Tibial nerve (tissue), 4 donors: Measurements from ENCODE around the gene AURKA. TPM values are rescaled to one million over a fixed set of nuclear protein-coding genes. Genes with fewer than 3 reads are reported as not detected.

Experiments
- DNase-seq, 2 donors: peaks; one replicate each; pipeline ENCODE4 v3.0.0-alpha.2; 2019; ENCODE audit warnings: low spot score in 2 of 2
- H3K27ac ChIP-seq, 4 donors: fragments of 200-600 bp; sonication (generic) in 3 of 4; one replicate each; pipeline ENCODE4 v1.5.1; 2017 to 2019; ENCODE audit warnings: mild to moderate bottlenecking in 1 of 4
- H3K27me3 ChIP-seq, 2 donors: fragments of 200-600 bp; sonication (generic) in 1 of 2; one replicate each; pipeline versions ENCODE4 v1.5.1 to v1.6.0; 2017 to 2019
- H3K36me3 ChIP-seq, 3 donors: fragments of 200-600 bp; sonication (generic); one replicate each; pipeline ENCODE4 v1.5.1; 2018 to 2019
- H3K4me1 ChIP-seq, 4 donors: fragments of 200-600 bp; sonication (generic) in 3 of 4; one replicate each; pipeline ENCODE4 v1.5.1; 2017 to 2019
- H3K4me3 ChIP-seq, 4 donors: fragments of 200-600 bp; sonication (generic) in 3 of 4; one replicate each; pipeline ENCODE4 v1.5.1; 2017 to 2019; ENCODE audit warnings: mild to moderate bottlenecking in 1 of 4, moderate library complexity in 1 of 4
- H3K9me3 ChIP-seq, 4 donors: fragments of 200-600 bp; sonication (generic) in 3 of 4; one replicate each; pipeline ENCODE4 v1.5.1; 2017 to 2019
- EP300 ChIP-seq, 2 donors: sonication (generic); formaldehyde crosslinking; IDR thresholded peaks; one replicate each; pipeline ENCODE4 v1.6.1; 2017; ENCODE audit warnings: antibody characterized with exemption in 2 of 2, mild to moderate bottlenecking in 1 of 2
- POLR2A ChIP-seq, 2 donors: fragments of 450-650 bp; IDR thresholded peaks; one replicate each; pipeline ENCODE4 v1.6.1; 2017; ENCODE audit warnings: antibody characterized with exemption in 2 of 2, mild to moderate bottlenecking in 2 of 2, moderate library complexity in 2 of 2
- WGBS, 2 donors: methylation state at CpG; one replicate each; pipeline ENCODE4 v1.1.5; 2018; 5-methylcytosine and 5-hydroxymethylcytosine counted together
- total RNA-seq, 4 donors: library from RNA; depleted of rRNA; stranded (reverse); fragments of >200 nt; gene quantifications; one replicate each; pipeline ENCODE4 v1.1.0, GENCODE V29; 2016
- TF ChIP-seq, protein P1 (sequence below), 5 experiments: fragments of 200-600 bp in 3 of 5; fragments of 450-650 bp in 2 of 5; sonication (generic) in 3 of 5; IDR thresholded peaks; one replicate each; pipeline ENCODE4 v1.5.1; 2016 to 2019; ENCODE audit warnings: antibody characterized with exemption in 5 of 5, mild to moderate bottlenecking in 3 of 5, moderate library complexity in 2 of 5

AURKA gene
- total RNA-seq, 4 donors from 2014 or later = 0.42 to 4.3 (median 1.7) TPM

DNA sequence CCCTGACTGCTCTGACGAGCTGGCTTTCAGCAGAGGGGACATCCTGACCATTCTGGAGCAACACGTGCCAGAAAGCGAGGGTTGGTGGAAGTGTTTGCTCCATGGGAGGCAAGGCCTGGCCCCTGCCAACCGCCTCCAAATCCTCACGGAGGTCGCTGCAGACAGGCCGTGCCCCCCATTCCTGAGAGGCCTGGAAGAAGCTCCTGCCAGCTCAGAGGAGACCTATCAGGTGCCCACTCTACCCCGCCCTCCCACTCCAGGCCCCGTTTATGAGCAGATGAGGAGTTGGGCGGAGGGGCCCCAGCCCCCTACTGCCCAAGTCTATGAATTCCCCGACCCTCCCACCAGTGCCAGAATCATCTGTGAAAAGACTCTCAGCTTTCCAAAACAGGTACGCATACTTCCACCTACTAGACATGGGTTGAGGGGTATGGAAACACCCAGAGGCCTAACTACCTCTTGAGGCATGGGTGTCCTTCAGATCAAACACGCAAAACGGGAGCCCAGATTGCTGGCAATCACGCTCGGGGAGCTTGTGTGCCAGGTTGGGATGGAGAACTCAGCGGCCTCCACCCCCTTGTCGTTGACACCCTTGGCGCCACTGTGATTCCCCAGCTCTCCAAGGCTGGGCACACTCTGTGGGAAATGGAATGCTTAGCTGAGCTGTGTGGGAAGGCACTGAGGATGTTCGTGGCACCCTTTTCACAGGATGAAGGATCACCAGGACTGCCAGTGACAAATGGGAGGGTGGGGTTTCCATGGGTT, 45.4 kb upstream of the AURKA start:
- no peak for DNase-seq
- Histone ChIP-seq H3K27ac (no peak overlapping the region), H3K27me3 (no peaks in the 10 kb centered on the region), H3K4me1 (no peaks in the 10 kb centered on the region), H3K36me3 (no peaks in the 10 kb centered on the region), H3K9me3 (no peaks in the 10 kb centered on the region), H3K4me3 (no peak overlapping the region)
- TF ChIP-seq POLR2A (IDR thresholded peaks at IDR 0.05) = no peak
- TF ChIP-seq, protein P1, sequence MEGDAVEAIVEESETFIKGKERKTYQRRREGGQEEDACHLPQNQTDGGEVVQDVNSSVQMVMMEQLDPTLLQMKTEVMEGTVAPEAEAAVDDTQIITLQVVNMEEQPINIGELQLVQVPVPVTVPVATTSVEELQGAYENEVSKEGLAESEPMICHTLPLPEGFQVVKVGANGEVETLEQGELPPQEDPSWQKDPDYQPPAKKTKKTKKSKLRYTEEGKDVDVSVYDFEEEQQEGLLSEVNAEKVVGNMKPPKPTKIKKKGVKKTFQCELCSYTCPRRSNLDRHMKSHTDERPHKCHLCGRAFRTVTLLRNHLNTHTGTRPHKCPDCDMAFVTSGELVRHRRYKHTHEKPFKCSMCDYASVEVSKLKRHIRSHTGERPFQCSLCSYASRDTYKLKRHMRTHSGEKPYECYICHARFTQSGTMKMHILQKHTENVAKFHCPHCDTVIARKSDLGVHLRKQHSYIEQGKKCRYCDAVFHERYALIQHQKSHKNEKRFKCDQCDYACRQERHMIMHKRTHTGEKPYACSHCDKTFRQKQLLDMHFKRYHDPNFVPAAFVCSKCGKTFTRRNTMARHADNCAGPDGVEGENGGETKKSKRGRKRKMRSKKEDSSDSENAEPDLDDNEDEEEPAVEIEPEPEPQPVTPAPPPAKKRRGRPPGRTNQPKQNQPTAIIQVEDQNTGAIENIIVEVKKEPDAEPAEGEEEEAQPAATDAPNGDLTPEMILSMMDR (IDR thresholded peaks at IDR 0.05) = no peak
- no peak for TF ChIP-seq EP300 (IDR thresholded peaks at IDR 0.05)
- WGBS, 2 donors = 89 to 90% methylated on average over 20 of the region's 20 CpGs

DNA sequence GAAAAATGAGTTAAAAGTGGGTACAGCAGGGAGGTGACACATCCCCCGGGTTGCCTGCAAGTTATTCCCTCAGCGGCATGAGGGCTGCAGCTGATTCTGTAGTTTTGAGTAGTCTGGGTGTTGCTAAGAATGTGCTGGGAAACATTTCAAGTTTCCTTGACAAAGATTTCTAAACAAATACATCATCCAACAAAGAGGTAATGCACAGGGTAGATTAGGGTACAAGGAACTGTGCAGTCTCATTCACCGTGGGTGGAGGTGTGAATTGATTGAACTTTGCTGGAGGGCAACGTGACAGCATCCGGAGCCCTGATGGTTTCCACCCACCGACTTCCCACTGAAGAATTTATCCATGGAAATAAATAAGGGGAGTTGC, 41.9 kb upstream of the AURKA start:
- no peak overlapping the region for H3K4me3 ChIP-seq
- no peaks in the 10 kb centered on the region for H3K9me3 ChIP-seq
- DNase-seq = no peak
- TF ChIP-seq, protein P1 (IDR thresholded peaks at IDR 0.05) = no peak
- TF ChIP-seq EP300 (IDR thresholded peaks at IDR 0.05) = no peak
- no peak for TF ChIP-seq POLR2A (IDR thresholded peaks at IDR 0.05)
- no peaks in the 10 kb centered on the region for H3K27me3 ChIP-seq
- 31 to 32% methylated on average over 6 of the region's 6 CpGs for WGBS, 2 donors
- H3K4me1 ChIP-seq = no peaks in the 10 kb centered on the region
- no peak overlapping the region for H3K27ac ChIP-seq
- no peaks in the 10 kb centered on the region for H3K36me3 ChIP-seq

DNA sequence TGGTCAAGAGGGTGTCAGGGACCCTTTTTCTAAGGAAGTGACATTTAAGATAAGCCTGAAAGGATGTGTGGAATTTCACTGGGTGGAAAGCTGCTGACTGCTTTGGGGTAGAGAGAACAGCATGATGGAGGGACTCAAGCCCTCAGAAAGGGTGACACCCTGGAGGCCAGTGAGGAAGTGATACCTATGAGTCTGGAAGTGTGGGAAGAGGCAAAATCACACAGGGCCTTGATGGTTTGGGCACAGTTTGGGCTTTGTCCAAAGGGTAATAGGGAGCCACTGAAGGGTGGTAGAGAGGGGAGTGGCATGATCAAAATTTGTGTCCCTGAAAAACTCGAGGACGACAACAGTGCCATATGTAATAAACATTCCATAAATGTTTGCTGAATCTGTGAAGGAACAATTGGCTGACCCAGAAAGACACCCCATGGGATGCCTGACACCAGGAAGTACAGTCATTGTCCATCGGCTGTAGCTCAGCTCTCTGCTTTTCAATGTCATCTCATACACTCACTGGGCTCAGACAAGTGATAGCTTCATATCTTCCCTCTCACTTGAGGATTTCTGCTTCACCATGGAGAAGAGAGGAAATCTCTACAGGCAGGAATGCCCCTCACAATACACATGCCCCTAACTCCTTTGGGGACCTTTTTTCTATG, 41.3 kb upstream of the AURKA start:
- no peak for DNase-seq
- Histone ChIP-seq H3K4me1 (no peaks in the 10 kb centered on the region), H3K27ac (no peak overlapping the region), H3K36me3 (no peaks in the 10 kb centered on the region), H3K27me3 (no peaks in the 10 kb centered on the region), H3K9me3 (no peaks in the 10 kb centered on the region), H3K4me3 (no peak overlapping the region)
- TF ChIP-seq, protein P1 (IDR thresholded peaks at IDR 0.05) = no peak
- TF ChIP-seq POLR2A (IDR thresholded peaks at IDR 0.05) = no peak
- TF ChIP-seq EP300 (IDR thresholded peaks at IDR 0.05) = no peak
- WGBS, 2 donors = 29 to 38% methylated on average over 3 of the region's 3 CpGs

DNA sequence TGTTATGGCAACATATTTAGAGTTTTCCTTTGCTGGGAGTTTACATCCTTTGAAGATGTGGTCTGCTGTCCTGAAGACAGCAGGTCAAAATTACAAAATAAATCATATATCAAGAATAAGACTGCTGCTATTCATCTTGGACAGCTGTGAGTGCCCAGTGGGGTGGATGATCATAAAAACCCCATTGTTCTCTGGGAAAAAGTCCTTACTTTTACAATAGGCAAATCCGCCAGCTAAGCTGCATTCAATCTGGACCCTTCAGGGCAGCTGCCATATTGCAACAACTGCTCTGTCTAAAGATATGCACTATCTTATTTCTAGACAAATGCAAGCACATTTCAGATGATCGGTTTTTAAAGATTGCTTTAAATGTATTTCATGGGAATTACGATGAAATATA, 39.5 kb upstream of the AURKA start:
- H3K36me3 ChIP-seq = no peaks in the 10 kb centered on the region
- TF ChIP-seq EP300 (IDR thresholded peaks at IDR 0.05) = no peak
- TF ChIP-seq, protein P1 (IDR thresholded peaks at IDR 0.05) = no peak
- TF ChIP-seq POLR2A (IDR thresholded peaks at IDR 0.05) = no peak
- H3K9me3 ChIP-seq = no peaks in the 10 kb centered on the region
- H3K4me3 ChIP-seq = no peak overlapping the region
- no peak overlapping the region for H3K27ac ChIP-seq
- no peaks in the 10 kb centered on the region for H3K4me1 ChIP-seq
- DNase-seq = no peak
- WGBS, 2 donors = 52 to 55% methylated on average over 3 of the region's 3 CpGs
- no peaks in the 10 kb centered on the region for H3K27me3 ChIP-seq

DNA sequence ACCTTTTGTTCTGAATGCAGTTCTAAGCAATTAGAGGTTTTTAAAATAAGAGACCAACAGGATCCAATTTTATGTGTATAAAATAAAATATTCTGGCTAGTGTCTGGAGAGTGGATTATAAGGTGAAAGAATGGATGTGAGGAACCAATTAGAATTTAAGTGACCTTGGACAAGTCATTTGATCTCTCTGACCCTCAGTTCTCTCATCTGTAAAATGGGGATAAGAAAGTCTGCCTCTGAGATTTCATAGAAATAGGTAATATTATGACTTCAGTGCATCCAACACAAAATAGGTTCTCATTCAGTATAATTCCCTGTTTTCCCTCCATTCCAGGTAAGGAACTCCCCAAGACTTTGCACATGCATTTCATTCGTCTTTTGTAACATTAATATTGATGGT, 38.9 kb upstream of the AURKA start:
- WGBS, 2 donors = 50 to 59% methylated on average over 1 of the region's 1 CpG
- H3K27ac ChIP-seq = no peak overlapping the region
- no peaks in the 10 kb centered on the region for H3K36me3 ChIP-seq
- no peaks in the 10 kb centered on the region for H3K9me3 ChIP-seq
- H3K4me1 ChIP-seq = no peaks in the 10 kb centered on the region
- no peaks in the 10 kb centered on the region for H3K27me3 ChIP-seq
- DNase-seq = no peak
- no peak overlapping the region for H3K4me3 ChIP-seq
- no peak for TF ChIP-seq EP300 (IDR thresholded peaks at IDR 0.05)
